Stimulated activated CD4-positive, alpha-beta T cell treated with anti-CD3 and anti-CD28 coated beads, TNF-alpha, amount 100 ng/mL, for 4 hours (primary cell): ENCODE results near the gene PML.
A peak's percentile ranks its signal among the peaks of the same experiment; 100 is the strongest.
"Not testable (repeated sequence)": the region's sequence is repeated elsewhere in the genome, so short reads cannot be mapped to it uniquely, and the experiment has no call there.

Experiments used
- DNase-seq, 3 experiments: peaks; one replicate each; pipeline ENCODE4 v3.0.0-alpha.2; 2020; ENCODE audit warnings: low read depth in 3 of 3

The PML gene

DNA sequence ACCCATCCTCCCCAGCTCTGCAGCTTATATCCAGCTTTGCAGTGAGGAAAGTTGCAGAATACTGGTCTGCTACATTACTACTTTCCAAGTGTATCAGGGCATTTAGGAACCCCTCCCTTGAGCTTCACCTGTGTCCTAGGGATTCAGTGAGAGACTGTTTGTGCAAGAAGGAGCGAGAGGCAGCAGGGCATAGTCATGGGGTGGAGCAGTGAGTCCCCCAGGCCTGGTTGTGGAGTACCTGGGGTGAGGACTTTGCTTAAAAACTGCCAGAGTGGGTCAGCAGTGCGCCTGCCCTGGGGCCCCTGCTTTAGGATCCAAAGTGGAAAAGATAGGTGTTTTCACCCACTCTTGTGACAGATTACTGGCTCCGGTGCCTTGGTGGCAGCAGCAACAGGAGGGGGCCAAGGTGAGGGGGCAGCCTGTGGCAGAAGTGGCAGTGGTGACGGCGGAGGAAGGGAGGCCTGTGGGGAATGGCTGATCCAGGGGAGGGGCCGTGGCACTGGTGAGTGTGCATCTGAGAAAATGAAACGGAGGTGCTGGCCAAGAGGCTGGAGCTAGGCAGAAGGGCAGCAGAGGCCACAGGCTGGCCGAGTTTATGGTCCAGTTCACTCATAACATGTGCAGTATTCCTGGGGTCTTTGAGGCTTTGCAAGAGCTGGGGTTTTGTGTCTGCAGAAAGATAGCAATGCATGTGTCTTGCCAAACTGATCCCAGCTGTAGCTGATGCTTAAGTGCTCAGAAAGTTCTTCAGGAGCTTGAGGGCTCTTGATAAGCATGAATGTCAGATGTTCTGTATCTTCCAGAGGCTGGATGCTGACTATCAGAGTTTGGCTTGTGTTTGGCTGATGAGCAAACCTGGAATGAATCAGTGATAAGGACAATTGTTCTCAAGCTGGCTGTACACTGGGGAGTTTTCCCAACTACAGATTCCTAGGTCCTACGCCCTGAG lies 44.5 kb downstream of the PML start:
- no peak for DNase-seq

DNA sequence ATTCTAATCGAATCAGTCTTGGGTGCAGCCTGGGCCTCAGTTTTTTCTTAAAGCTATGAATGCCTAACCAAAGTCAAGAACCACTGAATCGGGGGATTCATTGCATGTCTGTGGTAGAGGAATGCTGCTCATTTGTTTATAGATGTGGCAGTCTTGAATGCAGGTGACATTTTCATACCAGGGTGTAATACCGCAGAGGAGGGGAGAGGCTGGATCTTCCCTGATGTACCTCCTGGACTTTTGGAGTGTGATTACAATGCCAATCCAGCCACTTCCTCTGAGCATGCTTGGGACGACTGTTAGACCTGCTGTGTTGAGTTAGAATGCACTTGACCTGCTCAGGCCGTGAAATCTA lies 45.1 kb downstream of the PML start:
- DNase-seq, result no peak

DNA sequence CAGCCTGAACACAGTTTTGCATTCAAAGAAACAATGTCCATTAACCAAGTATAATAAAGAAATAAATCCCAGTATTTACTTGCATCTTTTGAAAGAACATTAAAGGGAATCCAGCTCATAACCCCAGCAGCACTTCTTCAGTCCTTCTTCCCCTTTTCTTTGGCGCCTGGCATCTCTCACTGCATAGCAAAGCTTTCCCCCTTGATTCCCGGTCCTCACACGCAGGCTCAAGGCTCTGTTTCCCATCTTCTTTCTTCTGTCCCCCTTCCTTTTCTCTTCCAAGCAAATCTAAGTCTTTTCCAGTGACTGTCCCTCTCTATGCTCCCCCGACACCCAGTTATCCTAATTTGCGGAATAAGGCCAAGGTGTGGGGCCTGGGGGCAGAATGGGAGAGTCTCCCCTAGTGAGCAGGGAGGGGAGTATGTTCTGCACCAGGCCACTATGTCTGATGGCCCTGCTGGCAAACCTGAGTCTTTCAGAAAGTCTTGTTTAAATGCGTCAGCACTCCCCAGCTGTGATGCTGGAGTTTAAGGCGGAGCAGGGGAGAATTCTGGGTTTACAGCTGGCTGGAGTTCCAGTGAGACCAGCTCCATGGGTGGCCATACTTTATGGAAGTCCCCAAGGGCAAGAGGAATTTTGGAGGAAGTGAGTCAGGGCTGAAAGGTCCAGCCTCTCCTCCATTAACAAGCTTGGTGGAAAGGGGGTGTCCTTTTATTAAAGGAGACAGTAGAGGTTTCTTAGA lies 45.8 kb downstream of the PML start:
- no peak for DNase-seq

DNA sequence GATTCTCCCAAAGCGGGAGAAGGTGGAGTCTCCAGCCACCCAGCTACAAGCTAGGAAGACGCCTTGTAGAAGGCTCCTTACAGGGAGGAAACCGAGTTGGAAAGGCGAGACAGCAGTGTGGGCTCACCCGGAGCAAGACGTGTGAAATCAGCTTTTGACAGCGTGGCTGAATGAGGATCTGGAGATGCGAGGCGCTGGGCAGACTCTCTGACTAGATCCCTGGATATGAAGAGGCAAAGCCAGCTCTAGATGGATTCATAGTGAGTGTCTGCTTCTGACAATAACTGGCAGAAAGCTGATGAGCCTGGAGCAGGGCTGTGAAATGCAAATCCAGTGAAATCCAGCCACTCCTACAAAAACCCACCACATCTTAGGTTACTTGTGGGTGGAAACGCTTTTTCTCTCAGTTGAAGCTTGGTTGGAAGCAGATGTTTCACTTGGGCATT lies 46.8 kb downstream of the PML start:
- no peak for DNase-seq

DNA sequence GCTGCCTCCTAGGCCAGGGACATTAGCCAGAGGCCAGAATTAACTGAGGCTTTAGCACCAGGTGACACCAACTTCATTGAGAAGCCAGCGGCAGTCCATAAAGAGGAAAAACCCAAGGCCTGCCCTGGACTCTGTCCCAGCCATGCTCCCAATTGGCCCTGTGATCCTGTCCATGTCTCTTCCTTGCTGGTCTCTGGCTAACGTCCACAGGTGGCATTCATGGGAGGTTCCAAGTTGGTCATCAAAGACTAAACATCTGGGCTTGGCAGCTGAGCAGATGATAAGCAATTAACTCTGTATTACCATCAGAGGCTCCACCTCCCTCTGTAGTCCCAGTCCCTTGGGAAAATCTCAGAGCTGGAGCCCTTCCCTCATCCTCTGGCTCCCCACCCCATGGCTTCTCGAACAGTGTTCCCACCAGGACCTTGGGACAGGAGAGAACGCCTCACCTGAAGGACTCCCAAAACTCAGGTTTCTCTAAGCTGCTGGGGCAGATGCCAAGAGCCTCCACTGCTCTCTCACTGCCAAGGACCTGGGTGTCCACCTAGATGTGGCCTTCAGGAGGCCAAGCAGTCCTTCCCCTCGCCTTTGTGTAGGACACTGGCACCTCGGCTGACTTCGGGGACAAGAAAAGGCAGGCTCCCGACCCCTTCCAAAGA lies 47.4 kb downstream of the PML start:
- no peak for DNase-seq

DNA sequence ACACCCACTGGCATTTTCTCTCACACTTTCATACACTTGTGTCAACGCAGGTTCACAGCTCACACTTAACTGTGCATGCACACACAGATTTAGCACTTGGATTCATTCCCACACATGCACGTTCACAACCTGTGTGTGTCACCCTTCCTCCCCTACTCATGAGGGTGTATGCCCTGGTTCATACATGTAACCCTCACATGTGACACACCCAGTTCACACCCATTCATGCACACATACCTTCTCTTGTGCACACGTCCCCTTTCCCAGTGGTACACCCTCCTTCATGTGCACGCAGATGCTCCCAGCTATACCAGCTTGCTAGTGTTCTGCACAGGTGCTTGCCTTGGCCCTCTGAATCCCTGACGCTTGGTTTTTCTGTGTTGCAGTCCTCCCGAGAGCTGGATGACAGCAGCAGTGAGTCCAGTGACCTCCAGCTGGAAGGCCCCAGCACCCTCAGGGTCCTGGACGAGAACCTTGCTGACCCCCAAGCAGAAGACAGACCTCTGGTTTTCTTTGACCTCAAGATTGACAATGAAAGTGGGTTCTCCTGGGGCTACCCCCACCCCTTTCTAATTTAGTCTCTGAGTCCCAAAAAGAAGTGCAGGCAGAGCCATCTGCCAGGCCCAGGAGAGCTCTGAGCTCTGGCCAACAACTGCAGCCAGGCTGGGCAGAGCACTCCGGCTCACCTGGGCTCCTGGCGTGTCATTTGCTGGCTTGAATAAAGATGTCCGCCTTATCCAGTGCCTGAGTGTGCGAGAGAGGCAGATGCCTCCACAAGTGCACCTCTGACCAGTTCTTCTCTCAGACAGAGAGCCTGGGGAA lies 48.3 kb downstream of the PML start:
- DNase-seq, result no peak

DNA sequence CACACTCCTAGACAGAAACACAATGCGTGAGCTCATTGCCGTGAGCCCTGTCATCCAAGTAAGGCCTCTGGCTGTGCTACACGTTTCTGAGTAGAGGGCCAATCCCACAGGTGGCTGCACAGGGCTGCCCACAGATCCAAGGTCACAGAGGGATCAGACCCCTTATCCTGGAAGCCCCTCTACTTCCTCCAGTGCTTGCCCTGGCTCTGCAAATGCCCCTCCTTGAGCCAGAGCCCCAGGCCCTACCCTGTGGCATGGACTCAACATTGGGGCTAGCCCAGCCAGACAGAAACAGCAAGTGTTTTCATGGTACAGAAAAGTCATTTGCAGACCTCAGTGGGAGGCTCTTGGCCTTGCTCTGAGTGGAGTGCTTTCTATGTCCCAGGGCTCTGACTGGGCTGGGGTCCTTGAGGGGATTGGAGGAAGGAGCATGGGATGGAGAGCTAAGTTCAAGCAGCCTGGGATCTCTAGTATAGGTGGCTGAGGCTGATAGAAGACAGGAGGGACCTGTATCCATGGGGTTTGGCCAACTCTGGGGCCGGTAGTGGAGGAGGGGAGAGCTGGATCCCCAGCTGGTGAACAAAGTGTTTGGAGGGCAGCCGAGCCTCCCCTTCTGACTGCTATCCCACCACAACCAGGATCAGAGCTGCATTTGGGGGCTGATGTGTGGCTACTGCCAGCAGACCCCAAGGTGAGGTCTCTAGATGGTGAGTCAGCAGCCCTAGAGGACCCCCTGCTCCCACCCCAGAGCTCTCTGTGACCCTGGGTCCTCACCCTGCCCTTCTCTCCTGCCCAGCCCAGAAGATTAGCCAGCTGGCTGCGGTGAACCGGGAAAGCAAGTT lies 49.1 kb downstream of the PML start:
- DNase-seq, result no peak

DNA sequence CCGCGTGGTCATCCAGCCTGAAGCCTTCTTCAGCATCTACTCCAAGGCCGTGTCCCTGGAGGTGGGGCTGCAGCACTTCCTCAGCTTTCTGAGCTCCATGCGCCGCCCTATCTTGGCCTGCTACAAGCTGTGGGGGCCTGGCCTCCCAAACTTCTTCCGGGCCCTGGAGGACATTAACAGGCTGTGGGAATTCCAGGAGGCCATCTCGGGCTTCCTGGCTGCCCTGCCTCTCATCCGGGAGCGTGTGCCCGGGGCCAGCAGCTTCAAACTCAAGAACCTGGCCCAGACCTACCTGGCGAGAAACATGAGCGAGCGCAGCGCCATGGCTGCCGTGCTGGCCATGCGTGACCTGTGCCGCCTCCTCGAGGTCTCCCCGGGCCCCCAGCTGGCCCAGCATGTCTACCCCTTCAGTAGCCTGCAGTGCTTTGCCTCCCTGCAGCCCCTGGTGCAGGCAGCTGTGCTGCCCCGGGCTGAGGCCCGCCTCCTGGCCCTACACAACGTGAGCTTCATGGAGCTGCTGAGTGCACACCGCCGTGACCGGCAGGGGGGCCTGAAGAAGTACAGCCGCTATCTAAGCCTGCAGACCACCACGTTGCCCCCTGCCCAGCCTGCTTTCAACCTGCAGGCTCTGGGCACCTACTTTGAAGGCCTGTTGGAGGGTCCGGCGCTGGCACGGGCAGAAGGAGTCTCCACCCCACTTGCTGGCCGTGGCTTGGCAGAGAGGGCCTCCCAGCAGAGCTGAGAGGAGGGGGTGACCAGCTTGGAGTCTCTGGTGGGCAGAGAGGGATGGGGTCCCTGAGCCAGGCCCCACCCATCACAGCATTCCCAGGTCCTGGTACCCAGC lies 50.0 kb downstream of the PML start:
- no peak for DNase-seq

DNA sequence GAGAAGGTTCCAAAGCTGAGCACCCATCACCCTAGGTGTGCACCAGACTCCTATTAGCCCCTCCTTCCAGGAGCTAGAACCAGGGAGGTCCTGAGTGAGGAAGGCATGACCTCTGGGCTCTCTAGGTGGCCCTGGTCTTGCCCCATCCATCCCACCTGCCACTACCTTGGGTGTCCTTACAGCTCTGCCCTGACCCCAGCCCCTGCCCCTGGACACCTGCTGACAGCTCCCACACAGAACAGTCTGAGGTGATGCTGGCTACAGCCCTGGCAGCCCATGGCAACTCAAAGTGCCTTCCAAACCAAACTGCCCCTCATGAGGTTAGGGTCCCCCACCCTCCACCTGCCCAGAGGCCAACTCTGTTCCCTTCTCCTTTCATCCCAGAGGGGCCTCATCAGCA lies 50.7 kb downstream of the PML start:
- DNase-seq, result no peak

DNA sequence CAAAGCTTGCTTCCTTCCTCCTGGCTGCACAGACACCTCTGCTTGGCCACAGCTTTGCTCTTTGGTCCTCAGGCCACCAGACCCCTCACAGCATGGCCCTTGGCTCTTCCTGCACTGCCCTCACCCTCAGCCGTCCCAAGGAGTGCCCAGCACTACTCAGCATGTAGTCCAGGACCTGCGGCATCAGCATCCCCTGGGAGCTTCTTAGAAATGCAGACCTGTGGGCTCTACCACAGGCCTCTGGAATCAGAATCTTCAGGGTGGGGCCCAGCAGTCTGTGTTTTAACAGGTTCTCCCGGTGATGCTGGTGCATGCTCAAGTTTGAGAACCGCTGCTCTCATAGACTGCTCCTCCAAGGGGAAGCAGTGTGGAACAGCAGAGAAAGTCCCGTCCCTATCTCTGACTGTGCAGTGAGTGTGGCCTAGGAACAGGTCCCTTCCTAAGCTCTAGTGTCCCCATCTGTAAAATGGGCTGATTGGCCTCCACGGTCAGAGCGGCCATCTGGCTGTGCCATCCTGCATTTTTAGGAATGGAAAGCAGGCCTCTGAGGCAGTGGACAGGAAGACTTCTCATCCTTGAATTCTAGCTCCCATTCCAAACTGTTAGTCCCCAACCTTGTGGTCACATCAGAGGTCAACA lies 51.2 kb downstream of the PML start:
- DNase-seq, result no peak

DNA sequence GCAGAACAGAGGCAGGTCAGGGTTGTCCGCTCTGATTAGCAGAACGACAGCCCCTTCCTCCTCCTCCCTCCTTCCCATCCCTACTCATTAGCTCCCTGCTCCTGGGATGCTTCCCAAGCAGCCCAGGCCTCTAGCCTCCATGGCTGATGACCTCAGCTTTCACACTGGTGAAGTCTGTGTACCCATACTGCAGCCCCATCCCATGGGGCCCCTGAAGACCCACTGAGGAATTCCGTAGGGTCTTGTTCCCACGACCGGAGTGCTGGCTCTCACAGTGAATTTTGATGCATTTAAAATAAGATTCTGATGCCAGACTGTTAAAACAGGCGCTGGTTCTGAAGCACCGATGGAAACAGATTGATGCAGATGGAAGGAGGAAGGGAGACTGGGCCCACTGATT lies 51.8 kb downstream of the PML start:
- no peak for DNase-seq

DNA sequence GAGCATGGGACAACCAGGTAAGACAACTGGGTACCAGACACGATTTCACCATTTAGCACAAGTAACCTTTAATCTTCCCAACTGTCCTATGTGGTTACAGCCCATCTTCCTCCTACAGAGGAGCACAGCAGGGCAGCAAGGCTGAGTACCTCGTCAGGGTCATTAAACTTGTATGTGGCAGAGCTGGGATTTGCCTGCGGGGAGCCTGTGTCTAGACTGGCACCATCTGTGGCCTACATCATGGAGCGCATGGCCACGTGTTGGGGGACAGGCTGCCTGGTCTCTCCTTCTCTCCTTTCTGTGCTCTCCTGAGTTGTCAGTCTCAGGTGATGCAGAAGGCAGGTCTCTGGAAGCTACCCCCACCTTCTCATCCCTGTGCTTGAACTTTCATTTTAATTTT lies 55.6 kb downstream of the PML start:
- no peak for DNase-seq

DNA sequence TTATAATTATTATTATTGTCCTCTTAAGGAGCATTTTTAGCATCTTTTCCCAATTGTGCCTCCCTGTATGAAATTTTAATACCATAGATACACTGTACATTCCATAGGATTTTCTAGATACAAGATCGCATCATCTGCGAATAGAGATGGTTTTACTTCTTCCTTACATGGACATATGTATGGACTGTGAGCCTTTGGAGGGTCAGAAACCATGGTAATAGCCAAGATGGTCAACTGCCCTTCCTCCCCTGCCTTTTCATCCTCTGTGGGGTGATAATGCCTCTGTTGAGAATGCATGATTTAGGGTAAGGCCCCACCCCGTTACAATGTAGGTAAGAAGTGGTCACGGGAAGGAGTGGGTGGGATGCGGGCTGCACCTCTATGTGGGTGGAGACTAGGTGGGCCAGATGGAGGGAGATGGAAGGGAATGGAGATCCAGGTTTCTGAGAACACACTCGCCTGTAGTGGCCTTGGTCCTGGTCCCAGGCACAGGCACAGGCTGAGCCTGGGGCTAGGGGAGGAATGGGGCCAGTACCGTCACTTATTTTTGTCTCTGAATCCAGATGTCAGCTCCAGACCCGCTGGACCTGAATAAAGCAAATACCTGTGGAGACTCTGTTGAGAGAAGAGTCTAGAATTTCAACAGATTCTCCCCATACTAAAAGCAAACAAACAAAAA lies 56.2 kb downstream of the PML start:
- DNase-seq, result no peak

DNA sequence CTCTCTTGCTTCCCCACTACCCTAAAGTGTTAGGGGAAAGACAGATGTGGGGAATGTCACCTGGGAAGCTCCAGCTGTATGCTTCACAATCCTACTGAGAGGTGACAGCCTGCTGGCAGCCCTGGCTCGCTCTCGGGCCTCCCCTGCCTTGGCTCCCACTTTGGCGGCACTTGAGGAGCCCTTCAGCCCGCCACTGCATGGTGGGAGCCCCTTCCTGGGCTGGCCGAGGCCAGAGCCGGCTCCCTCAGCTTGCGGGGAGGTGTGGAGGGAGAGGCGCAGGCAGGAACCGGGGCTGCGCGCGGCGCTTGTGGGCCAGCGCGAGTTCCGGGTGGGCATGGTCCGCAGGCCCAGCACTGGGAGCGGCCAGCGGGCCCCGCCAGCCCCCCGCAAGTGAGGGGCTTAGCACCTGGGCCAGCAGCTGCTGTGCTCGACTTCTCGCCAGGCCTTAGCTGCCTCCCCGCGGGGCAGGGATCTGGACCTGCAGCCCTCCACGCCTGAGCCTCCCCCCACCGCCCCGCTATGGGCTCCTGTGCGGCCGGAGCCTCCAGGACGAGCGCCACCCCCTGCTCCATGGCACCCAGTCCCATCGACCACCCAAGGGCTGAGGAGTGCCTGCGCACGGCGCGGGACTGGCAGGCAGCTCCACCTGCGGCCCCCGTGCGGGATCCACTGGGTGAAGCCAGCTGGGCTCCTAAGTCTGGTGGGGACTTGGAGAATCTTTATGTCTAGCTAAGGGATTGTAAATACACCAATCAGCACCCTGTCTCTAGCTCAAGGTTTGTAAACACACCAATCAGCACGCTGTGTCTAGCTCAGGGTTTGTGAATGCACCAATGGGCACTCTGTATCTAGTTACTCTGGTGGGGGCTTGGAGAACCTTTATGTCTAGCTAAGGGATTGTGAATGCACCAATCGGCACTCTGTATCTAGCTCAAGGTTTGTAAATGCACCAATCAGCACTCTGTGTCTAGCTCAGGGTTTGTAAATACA lies 58.0 kb downstream of the PML start:
- not testable (repeated sequence) for DNase-seq

DNA sequence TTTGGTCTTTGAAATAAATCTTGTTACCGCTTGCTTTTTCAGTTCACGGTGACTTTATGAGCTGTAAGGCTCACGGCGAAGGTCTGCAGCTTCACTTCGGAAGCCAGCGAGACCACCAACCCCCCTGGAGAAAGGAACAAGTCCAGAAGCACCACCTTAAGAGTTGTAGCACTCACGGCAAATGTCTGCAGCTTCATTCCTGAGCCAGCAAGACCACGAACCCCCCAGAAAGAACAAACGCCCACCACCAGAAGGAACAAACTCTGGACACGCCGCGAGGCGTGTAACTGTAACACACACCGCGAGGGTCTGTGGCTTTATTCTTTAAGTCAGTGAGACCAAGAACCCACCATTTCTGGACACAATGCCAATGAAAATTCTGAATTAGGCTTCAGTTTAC lies 59.0 kb downstream of the PML start:
- no peak for DNase-seq

DNA sequence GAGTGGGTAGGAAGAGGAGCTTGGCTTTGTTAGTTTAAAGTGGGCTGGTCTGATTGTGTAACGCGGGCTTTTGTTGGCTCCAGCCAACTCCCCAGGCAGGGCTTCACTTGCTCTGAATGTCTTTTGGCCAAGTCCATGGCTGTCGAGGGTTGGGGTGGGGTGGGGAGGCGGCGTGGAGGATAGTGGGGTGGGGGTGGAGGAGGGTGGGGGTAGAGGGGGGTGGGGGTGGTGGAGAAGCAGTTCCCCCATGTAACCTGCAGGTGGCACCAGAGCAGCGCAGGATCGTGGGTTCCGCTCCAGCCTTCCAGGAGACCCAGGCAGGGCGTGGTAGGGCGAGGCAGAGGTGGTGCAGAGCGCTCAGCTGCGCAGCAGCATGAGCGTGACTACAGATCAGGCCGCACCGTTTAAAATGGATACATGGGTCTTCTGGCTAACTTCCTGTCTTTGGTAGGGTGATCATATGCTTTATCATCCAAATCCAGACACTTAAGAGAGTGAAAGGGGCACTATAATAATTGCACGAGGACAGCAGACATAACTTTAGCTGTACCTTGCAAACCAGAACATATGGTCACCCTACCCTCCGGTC lies 59.5 kb downstream of the PML start:
- DNase-seq, result peak; percentile 34 to 48 (median 41)

DNA sequence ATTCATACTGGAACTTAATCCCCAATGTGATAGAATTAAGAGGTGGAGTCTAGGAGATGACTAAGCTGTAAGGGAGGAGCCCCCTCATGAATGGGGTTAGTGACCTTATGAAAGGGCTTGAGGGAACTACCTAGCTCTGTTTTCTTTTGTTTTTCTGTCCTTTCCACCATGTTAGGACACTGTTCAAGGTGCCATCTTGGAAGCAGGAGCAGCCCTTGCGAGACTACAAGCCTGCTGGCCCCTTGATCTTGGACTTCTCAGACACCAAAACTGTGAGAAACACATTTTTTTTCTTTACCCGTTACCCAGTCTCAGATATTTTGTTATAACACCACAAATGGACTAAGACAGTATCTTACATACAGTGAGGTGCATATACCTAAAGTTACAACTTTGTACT lies 61.3 kb downstream of the PML start:
- no peak for DNase-seq
